ENCODE results near the gene SYNE3.

Gene SYNE3

GRCh38 chr14:95477411-95478269 lies 38.8 kb downstream of the SYNE3 start:
- no peak for TF ChIP-seq CTCF (IDR thresholded peaks at IDR 0.05; ENCODE audit: low read depth, low read length)
- DNase-seq (ENCODE audit: extremely low read depth, low read depth): no peak

- no peak for TF ChIP-seq CTCF (IDR thresholded peaks at IDR 0.05; ENCODE audit: low read depth, low read length)
- no peak for DNase-seq (ENCODE audit: extremely low read depth, low read depth)
Measured at GRCh38 chr14:95476747-95477146, 39.7 kb downstream of the SYNE3 start.

GRCh38 chr14:95475540-95476240 lies 40.8 kb downstream of the SYNE3 start:
- TF ChIP-seq CTCF (IDR thresholded peaks at IDR 0.05; ENCODE audit: low read depth, low read length): no peak
- no peak for DNase-seq (ENCODE audit: extremely low read depth, low read depth)

- TF ChIP-seq CTCF (IDR thresholded peaks at IDR 0.05; ENCODE audit: low read depth, low read length): no peak
- no peak for DNase-seq (ENCODE audit: extremely low read depth, low read depth)
Measured at GRCh38 chr14:95474941-95475340, 41.5 kb downstream of the SYNE3 start.

- TF ChIP-seq CTCF (IDR thresholded peaks at IDR 0.05; ENCODE audit: low read depth, low read length): no peak
- DNase-seq (ENCODE audit: extremely low read depth, low read depth): no peak
Measured at GRCh38 chr14:95474486-95474885, 42.0 kb downstream of the SYNE3 start.

- no peak for DNase-seq (ENCODE audit: extremely low read depth, low read depth)
Measured at GRCh38 chr14:95472819-95473251, 43.6 kb downstream of the SYNE3 start.

More at GRCh38 chr14:95472819-95473251, 43.6 kb downstream of the SYNE3 start:
- no peak for TF ChIP-seq CTCF (IDR thresholded peaks at IDR 0.05; ENCODE audit: low read depth, low read length)
